OCI-LY1 (cell line): Measurements from ENCODE around the gene C1orf159.

ENCODE experiments used
- H2AFZ ChIP-seq: fragments of 200-600 bp; sonication (generic), shearing (Covaris generic); 2 replicates; pipeline ENCODE4 v1.6.0; 2014; ENCODE audit warnings: antibody characterized with exemption, mild to moderate bottlenecking, low read length
- H3F3A ChIP-seq: fragments of 200-600 bp; sonication (generic), shearing (Covaris generic); 2 replicates; pipeline ENCODE4 v1.6.0; 2014; ENCODE audit warnings: mild to moderate bottlenecking, antibody characterized with exemption, low read length, moderate library complexity; ENCODE audit not compliant: insufficient read depth
- H3K27ac ChIP-seq: fragments of 200-600 bp; sonication (generic); 2 replicates; pipeline ENCODE4 v1.5.1; 2014; ENCODE audit warnings: low read length, mixed run types, mild to moderate bottlenecking, low read depth; ENCODE audit not compliant: poor library complexity, severe bottlenecking
- H3K27me3 ChIP-seq: fragments of 200-600 bp; sonication (generic); 2 replicates; pipeline ENCODE4 v1.6.0; 2014; ENCODE audit warnings: antibody characterized with exemption, mild to moderate bottlenecking, low read length, moderate library complexity; ENCODE audit not compliant: insufficient read depth
- H3K36me3 ChIP-seq: fragments of 200-600 bp; sonication (generic); 2 replicates; pipeline ENCODE4 v1.6.1; 2014; ENCODE audit warnings: mild to moderate bottlenecking, antibody characterized with exemption, low read length, moderate library complexity, mixed read lengths; ENCODE audit not compliant: insufficient read depth
- H3K4me1 ChIP-seq: fragments of 200-600 bp; sonication (generic); 2 replicates; pipeline ENCODE4 v1.5.1; 2014; ENCODE audit warnings: mild to moderate bottlenecking, low read length, moderate library complexity; ENCODE audit not compliant: insufficient read depth, severe bottlenecking
- H3K4me2 ChIP-seq: fragments of 200-600 bp; sonication (generic), shearing (Covaris generic); 2 replicates; pipeline ENCODE4 v1.6.1; 2014; ENCODE audit warnings: low read length
- H3K4me3 ChIP-seq: fragments of 200-600 bp; sonication (generic); 2 replicates; pipeline ENCODE4 v1.5.1; 2014; ENCODE audit warnings: low read length, low read depth, mild to moderate bottlenecking, mixed read lengths; ENCODE audit not compliant: poor library complexity, severe bottlenecking
- H3K79me2 ChIP-seq: fragments of 200-600 bp; shearing (Covaris generic); 2 replicates; pipeline ENCODE4 v1.6.1; 2016; ENCODE audit warnings: mixed run types, low read length, mixed read lengths; ENCODE audit not compliant: insufficient read depth
- H3K9ac ChIP-seq: fragments of 200-600 bp; sonication (generic), shearing (Covaris generic); 2 replicates; pipeline ENCODE4 v1.6.1; 2014; ENCODE audit warnings: mild to moderate bottlenecking, low read length, mixed read lengths
- H3K9me2 ChIP-seq: fragments of 200-600 bp; sonication (generic), shearing (Covaris generic); 2 replicates; pipeline ENCODE4 v1.6.1; 2014; ENCODE audit warnings: low read depth, mild to moderate bottlenecking, low read length, mixed read lengths
- H3K9me3 ChIP-seq: fragments of 200-600 bp; shearing (Covaris generic); 2 replicates; pipeline ENCODE4 v1.6.1; 2014; ENCODE audit warnings: low read length, mixed read lengths
- H4K20me1 ChIP-seq: fragments of 200-600 bp; sonication (generic), shearing (Covaris generic); 2 replicates; pipeline ENCODE4 v1.6.0; 2016; ENCODE audit warnings: mild to moderate bottlenecking, low read length; ENCODE audit not compliant: insufficient read depth
- EZH2 ChIP-seq: fragments of 200-600 bp; sonication (generic), shearing (Covaris generic); IDR thresholded peaks from 2 replicates; pipeline ENCODE4 v1.8.0; 2017; ENCODE audit warnings: borderline replicate concordance, mixed run types, mild to moderate bottlenecking, antibody characterized with exemption, low read length, moderate library complexity, mixed read lengths
- TF ChIP-seq, protein P1 (sequence below): fragments of 200-600 bp; sonication (generic), shearing (Covaris generic); IDR thresholded peaks from 2 replicates; pipeline ENCODE4 v1.5.1; 2017; ENCODE audit warnings: mild to moderate bottlenecking, antibody characterized with exemption, low read length, moderate library complexity, mixed read lengths

The C1orf159 gene

GRCh38 chr1:1134300-1134970 is 18.5 kb upstream of the C1orf159 start:
- H3K4me3 ChIP-seq: no peak overlapping the region
- H3K9ac ChIP-seq: no peak overlapping the region
- H3F3A ChIP-seq: no peaks in the 10 kb centered on the region
- H3K9me3 ChIP-seq: no peaks in the 10 kb centered on the region
- no peaks in the 10 kb centered on the region for H3K79me2 ChIP-seq
- H2AFZ ChIP-seq: no peak overlapping the region
- peaks cover 6% of the 10 kb centered on the region for H3K4me1 ChIP-seq
- no peaks in the 10 kb centered on the region for H3K36me3 ChIP-seq
- 0 out of 2 replicates have a peak, but pooled peaks cover 7% of the 10 kb centered on the region for H3K27me3 ChIP-seq
- no peak overlapping the region for H3K27ac ChIP-seq
- no peaks in the 10 kb centered on the region for H3K9me2 ChIP-seq
- no peaks in the 10 kb centered on the region for H4K20me1 ChIP-seq
- H3K4me2 ChIP-seq: no peak overlapping the region
- no peak for TF ChIP-seq EZH2
- TF ChIP-seq, protein P1, sequence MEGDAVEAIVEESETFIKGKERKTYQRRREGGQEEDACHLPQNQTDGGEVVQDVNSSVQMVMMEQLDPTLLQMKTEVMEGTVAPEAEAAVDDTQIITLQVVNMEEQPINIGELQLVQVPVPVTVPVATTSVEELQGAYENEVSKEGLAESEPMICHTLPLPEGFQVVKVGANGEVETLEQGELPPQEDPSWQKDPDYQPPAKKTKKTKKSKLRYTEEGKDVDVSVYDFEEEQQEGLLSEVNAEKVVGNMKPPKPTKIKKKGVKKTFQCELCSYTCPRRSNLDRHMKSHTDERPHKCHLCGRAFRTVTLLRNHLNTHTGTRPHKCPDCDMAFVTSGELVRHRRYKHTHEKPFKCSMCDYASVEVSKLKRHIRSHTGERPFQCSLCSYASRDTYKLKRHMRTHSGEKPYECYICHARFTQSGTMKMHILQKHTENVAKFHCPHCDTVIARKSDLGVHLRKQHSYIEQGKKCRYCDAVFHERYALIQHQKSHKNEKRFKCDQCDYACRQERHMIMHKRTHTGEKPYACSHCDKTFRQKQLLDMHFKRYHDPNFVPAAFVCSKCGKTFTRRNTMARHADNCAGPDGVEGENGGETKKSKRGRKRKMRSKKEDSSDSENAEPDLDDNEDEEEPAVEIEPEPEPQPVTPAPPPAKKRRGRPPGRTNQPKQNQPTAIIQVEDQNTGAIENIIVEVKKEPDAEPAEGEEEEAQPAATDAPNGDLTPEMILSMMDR: no peak

- H3K79me2 ChIP-seq: no peaks in the 10 kb centered on the region
- no peak overlapping the region for H3K4me3 ChIP-seq
- H3F3A ChIP-seq: no peaks in the 10 kb centered on the region
- no peak overlapping the region for H2AFZ ChIP-seq
- H3K4me1 ChIP-seq: peaks cover 6% of the 10 kb centered on the region
- no peaks in the 10 kb centered on the region for H4K20me1 ChIP-seq
- H3K36me3 ChIP-seq: no peaks in the 10 kb centered on the region
- TF ChIP-seq EZH2: no peak
- TF ChIP-seq, protein P1: no peak
- no peak overlapping the region for H3K27ac ChIP-seq
- 0 out of 2 replicates have a peak, but pooled peaks cover 7% of the 10 kb centered on the region for H3K27me3 ChIP-seq
- no peaks in the 10 kb centered on the region for H3K9me3 ChIP-seq
- no peak overlapping the region for H3K4me2 ChIP-seq
- H3K9me2 ChIP-seq: no peaks in the 10 kb centered on the region
- no peak overlapping the region for H3K9ac ChIP-seq
Measured at GRCh38 chr1:1132956-1133750, 17.3 kb upstream of the C1orf159 start.

DNA sequence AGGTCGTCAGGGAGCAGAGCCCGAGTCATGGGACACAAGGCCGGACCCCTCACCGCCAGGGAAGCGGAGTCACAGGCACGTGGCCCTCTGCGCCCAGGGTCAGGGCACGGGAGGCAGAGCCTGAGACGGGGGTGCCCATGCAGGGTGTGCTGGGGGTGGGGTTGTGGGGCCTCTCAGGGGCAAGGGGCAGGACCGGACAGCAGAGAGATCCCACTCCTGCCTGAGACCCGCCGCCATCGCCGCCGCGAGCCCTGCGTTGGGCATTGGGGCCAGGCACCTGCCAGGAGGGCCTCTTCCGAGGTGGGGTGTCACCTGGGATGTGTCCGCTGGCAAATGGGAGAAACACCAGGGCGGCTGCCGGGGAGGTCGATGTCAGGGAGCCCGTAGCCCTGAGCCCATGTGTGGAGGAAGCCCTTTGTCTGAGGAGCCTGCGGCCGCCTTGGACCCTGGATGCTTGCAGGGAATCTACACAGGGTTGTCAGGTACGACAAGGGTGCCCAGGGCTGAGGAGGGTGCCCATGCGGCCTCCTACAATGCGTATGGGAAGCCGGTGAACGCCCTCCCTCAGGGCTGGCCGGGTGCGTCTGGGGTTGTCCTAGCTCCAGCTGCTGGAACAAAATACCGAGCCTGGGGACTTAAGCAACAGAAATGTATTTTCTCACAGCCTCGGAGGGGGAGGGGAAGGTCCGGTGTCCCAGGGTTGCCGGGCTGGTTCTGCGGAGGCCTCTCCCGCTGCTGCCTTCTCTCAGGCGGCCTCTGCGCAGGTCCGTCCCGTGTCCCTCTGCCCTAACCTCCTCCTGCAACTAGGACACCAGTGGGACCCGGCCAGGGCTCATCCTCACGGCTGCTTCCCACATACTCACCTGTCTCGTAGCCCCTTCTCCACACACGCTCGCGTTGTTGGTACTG is 16.4 kb upstream of the C1orf159 start:
- Histone ChIP-seq H3K4me2 (no peak overlapping the region), H2AFZ (no peak overlapping the region), H3K9ac (no peak overlapping the region), H3K9me2 (no peaks in the 10 kb centered on the region), H3F3A (no peaks in the 10 kb centered on the region), H3K4me3 (no peak overlapping the region), H3K27me3 (peaks cover 11% of the 10 kb centered on the region; the same call in 1 of the 2 replicates), H3K9me3 (no peaks in the 10 kb centered on the region), H3K27ac (no peak overlapping the region), H3K36me3 (no peaks in the 10 kb centered on the region), H3K4me1 (peaks cover 2% of the 10 kb centered on the region), H3K79me2 (no peaks in the 10 kb centered on the region), H4K20me1 (no peaks in the 10 kb centered on the region)
- TF ChIP-seq, protein P1: no peak
- no peak for TF ChIP-seq EZH2
